NCI-H2196 (cell line): ENCODE measurements around the gene CFAP20.
"Not testable (repeated sequence)": the region's sequence is repeated elsewhere in the genome, so short reads cannot be mapped to it uniquely, and the experiment has no call there.

Experiments used
- DNase-seq: peaks from one replicate; lab custom pipeline; 2025; ENCODE audit not compliant: unreplicated experiment; lab: John Stamatoyannopoulos, UW

CFAP20 gene

GRCh38 chr16:58098207-58099096 is 30.7 kb downstream of the CFAP20 start:
- DNase-seq, result no peak

GRCh38 chr16:58096249-58096648 is 32.9 kb downstream of the CFAP20 start:
- no peak for DNase-seq

GRCh38 chr16:58095575-58095960 is 33.6 kb downstream of the CFAP20 start:
- DNase-seq, result not testable (repeated sequence)

- no peak for DNase-seq
Observed at GRCh38 chr16:58094791-58095574, 34.2 kb downstream of the CFAP20 start.

- DNase-seq, result no peak
Observed at GRCh38 chr16:58094026-58094425, 35.2 kb downstream of the CFAP20 start.

- not testable (repeated sequence) for DNase-seq
Observed at GRCh38 chr16:58090396-58090795, 38.8 kb downstream of the CFAP20 start.

- no peak for DNase-seq
Observed at GRCh38 chr16:58088091-58088490, 41.1 kb downstream of the CFAP20 start.

GRCh38 chr16:58087209-58087913 is 41.8 kb downstream of the CFAP20 start:
- DNase-seq, result no peak

- DNase-seq, result peak; percentile 26
Observed at GRCh38 chr16:58086381-58087208, 42.6 kb downstream of the CFAP20 start.

- no peak for DNase-seq
Observed at GRCh38 chr16:58085584-58086251, 43.5 kb downstream of the CFAP20 start.

- DNase-seq, result no peak
Observed at GRCh38 chr16:58085171-58085570, 44.0 kb downstream of the CFAP20 start.

GRCh38 chr16:58084635-58085034 is 44.5 kb downstream of the CFAP20 start:
- DNase-seq, result no peak

- no peak for DNase-seq
Observed at GRCh38 chr16:58082381-58082780, 46.8 kb downstream of the CFAP20 start.

- not testable (repeated sequence) for DNase-seq
Observed at GRCh38 chr16:58080657-58081056, 48.5 kb downstream of the CFAP20 start.

GRCh38 chr16:58077796-58078195 is 51.4 kb downstream of the CFAP20 start:
- no peak for DNase-seq

GRCh38 chr16:58076514-58076913 is 52.7 kb downstream of the CFAP20 start:
- no peak for DNase-seq

GRCh38 chr16:58074657-58075056 is 54.5 kb downstream of the CFAP20 start:
- no peak for DNase-seq

- DNase-seq, result not testable (repeated sequence)
Observed at GRCh38 chr16:58073086-58073485, 56.1 kb downstream of the CFAP20 start.

- not testable (repeated sequence) for DNase-seq
Observed at GRCh38 chr16:58072134-58072533, 57.0 kb downstream of the CFAP20 start.

GRCh38 chr16:58070585-58070984 is 58.6 kb downstream of the CFAP20 start:
- no peak for DNase-seq
